Left lobe of liver (tissue), 2 donors: ENCODE results near the gene IQCC. TPM values are rescaled to one million over a fixed set of nuclear protein-coding genes. Genes with fewer than 3 reads are reported as not detected.

Experiments
- ATAC-seq: fragments of 200-7000 bp; cut with Tn5 transposase; one replicate; pipeline ENCODE4 v1.9.1; 2020; ENCODE audit warnings: mild to moderate bottlenecking, moderate library complexity
- DNase-seq: peaks from one replicate; pipeline ENCODE4 v3.0.0-alpha.2; 2020; ENCODE audit warnings: low spot score
- total RNA-seq: library from RNA; stranded (reverse); gene quantifications from one replicate; pipeline ENCODE4 v1.2.1, GENCODE V29; 2021
- donor health status: DM: no; HTN: no; CAD: no; lungs with moderate emphysema.
- donor health status: DM: no; HTN: yes; CAD: no.

The IQCC gene
- total RNA-seq, 1 donor from 2014 or later = 0.53 TPM

DNA sequence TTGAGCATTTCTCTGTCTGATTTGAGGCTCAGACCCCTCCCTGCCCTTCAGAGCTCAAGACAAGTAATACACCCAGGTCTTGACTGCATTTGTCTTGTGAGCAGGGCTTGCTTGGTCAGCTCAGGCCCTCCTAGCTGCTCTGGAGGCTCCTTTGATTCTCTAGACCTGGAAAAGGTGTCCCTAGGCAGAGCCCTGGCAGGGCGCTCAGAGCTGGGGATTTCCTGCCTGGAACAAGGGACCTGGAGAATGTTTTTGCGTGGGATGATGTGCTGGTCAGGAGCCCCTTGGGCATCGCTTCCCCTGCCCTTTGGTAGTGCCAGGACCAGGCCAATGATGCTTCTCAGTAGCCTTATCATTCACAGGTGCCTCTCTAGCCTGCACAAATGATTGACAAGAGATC is 9.9 kb upstream of the IQCC start:
- DNase-seq = no peak
- no peak for ATAC-seq

DNA sequence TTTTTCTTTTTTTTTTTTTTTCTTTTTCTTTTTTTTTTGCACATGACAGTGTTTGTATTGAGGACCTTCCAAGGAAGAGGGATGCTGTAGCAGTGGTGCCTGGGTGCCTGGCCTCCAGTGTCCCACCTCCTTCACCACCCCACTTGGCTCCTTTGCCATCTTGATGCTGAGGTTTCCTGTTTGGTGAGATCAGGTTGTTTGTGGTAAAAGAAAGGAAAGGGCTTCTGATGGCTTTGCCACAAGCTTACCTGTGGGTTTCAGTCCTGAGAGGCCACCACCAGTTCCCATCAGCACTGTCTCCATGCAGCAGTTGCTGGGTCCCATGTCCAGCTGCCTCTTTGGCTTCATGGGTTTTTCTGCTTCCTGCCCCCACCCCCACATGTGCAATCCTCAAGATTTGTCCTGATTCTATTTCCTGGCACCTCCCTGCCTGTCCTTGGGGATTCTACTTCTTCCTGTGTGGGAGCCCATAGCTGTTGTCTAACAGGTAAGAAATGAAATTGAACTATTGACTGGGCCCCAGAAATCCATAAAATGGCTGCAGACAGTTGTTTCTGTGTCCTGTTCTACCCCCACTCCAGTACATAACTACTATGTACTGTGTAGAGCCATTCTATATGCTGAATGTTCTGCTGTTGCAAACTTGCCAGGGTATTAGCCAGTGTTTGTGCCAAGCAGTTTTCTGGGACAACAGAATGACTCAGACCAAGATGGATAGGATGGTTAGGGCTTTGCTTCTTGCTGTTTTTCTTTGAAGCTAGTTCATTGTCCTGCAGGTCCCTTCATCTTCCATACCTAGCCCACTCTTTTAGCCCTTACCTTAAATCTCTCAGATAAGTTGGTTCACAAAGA is 9.3 kb upstream of the IQCC start:
- ATAC-seq = no peak
- no peak for DNase-seq

DNA sequence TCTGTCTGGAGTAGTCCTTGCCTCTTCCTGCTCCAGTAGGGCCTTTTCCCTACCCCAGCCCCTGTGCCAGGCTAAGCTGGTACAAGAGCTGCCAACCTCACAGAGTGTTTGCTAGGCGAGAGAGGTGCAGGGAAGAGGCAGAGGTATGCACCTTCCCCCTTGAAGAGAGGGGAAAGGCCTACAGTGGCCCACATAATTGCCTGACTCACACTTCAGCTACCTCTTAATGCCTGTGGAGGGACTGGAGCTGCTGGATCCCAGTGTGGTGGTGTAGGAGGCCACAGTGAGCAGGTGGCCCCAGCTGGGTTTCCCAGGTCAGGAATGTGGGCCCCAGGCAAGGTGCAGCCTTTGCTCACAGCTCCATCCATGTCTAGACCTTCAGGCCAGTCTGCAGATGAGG is 8.4 kb upstream of the IQCC start:
- DNase-seq = no peak
- ATAC-seq = no peak

DNA sequence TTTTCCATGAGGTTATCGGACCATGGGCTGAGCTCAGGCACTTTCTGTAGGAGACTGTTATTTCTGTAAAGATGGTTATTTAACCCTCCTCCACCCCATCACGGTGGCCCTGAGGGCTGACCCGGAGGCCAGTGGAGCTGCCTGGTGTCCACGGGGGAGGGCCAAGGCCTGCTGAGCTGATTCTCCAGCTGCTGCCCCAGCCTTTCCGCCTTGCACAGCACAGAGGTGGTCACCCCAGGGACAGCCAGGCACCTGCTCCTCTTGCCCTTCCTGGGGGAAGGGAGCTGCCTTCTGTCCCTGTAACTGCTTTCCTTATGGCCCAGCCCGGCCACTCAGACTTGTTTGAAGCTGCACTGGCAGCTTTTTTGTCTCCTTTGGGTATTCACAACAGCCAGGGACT is 7.6 kb upstream of the IQCC start:
- ATAC-seq (no peak), DNase-seq (no peak)

DNA sequence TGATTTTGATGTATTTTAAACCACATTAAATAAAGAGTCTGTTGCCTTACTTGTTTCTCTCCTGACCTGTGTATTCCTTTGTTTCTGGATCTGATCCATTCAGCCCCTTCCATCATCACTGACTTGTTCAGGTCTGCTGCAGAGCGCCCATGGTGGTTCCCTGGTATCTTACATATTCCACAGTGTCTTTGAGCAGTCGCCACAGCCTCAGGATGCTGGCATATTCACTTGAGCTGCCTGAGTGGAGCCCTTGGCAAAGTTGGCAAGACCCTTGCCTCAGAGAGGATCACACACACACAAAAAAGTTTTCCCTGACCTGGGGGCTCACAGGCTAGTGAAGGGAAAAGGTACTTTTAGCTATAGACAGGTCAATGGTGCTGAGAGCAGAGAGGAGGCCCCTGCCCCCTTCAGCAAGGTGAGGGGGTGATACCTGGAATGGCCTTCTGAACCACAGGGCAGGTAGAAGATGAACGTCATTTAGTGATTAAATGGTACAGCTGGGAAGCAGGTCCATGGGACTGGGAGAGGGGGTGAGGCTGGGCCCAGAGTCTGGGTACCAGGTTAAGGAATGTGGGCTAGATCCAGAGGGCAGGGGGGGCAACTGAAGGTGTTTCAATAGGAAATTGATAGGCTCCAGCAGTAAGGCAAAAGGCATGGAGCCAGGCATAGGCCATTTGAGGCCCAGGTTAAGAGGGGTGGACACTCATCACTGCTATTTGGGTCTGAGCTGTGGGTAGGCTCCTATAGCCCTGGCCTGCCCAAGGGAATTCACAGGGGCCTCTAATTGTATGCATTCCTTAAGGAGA is 7.0 kb upstream of the IQCC start:
- DNase-seq (no peak), ATAC-seq (no peak)

DNA sequence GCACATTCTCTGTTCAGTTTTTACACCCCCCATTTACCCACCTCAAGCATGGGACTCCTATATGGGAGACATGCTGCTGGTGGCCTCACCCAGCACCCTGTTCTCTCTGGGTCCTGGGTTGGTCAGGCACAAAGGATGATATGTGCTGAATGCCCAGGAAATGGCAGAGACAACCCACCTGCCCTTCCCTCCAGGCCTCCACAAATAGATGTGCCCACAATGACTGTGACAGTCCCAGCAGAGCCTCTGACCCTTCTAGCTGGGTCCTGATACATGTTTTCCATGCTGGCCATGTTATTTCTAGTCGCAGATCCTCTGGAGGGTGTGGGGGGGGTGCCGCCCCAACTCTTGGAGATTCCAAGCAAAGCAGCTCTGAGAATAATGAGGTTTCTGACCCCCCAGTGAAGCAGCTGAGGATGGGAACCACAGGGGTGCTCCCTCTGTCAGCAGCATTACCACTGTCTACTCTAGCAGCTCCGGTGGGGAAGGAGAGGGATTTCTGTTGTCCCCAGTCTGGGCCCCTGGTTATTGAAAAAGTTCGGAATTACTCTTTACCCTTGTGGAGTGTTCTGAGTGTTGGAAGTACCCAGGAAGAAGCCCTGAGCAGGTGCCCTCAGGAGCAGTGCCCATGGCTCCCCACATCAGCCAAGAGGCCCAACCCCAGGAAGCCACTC is 6.3 kb upstream of the IQCC start:
- DNase-seq = no peak
- ATAC-seq = no peak

DNA sequence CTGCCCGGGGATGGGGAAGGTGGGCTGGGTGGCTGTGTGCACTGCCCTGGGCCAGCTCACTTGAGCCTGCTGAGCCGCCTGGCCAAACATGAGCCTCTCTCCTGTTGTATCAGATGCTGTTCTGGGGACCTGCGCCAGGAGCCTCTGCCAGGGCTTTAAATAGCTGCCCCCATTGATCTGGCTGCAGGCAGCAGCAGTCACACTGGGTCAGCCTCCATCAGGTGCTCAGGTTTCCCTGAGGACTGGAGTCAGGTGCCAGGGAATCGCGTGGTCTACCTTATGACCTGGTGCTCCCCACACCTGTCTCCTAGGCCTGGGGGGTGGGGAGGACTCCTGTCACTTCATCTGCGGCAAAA is 5.8 kb upstream of the IQCC start:
- DNase-seq (peak; percentile 80), ATAC-seq (peak; percentile 85)

DNA sequence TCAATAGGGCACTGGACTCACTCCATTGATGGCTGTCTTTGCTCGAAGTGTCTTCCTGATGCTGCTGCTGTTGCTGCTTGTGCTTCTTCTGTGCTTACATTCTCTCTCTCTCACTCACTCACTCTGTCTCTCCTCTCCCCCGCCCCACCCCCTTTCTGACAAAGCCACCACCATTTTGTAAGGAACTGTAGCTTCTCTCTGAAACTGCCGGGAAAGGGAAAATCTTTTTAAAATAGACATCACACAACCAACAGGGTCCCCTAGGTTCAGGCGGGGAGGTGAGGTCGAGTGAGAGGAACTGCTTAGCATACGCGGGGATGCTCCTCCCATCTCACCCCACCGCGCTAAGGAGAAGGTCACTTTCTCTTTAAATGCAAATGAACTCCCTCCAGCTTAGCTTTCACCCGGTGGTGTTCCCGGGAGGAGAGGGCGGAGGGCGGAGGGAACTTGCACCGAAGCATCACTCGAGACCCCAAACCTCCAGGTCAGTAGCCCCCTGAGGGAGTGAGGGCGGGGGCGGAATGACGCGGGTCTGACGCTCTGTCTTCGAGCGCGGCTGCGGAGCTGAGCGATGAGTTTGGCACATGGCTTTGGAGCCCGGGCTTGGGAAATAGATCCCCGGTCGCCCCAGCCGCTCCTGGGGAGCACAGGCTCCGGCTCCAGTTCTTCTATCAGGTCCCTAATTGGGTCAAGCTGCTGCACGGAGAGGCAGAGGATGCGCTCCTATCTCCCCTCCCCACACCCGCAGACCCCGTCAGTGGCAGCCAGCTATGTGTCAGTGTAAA is 5.1 kb upstream of the IQCC start, which contains the start of gene CCDC28B:
CCDC28B (plus strand) TSS at position 370 of the 785 bp plus-strand sequence. CDS start 1,341 bp downstream, outside the sequence.
- ATAC-seq (peak; percentile 45), DNase-seq (peak; percentile 56)

DNA sequence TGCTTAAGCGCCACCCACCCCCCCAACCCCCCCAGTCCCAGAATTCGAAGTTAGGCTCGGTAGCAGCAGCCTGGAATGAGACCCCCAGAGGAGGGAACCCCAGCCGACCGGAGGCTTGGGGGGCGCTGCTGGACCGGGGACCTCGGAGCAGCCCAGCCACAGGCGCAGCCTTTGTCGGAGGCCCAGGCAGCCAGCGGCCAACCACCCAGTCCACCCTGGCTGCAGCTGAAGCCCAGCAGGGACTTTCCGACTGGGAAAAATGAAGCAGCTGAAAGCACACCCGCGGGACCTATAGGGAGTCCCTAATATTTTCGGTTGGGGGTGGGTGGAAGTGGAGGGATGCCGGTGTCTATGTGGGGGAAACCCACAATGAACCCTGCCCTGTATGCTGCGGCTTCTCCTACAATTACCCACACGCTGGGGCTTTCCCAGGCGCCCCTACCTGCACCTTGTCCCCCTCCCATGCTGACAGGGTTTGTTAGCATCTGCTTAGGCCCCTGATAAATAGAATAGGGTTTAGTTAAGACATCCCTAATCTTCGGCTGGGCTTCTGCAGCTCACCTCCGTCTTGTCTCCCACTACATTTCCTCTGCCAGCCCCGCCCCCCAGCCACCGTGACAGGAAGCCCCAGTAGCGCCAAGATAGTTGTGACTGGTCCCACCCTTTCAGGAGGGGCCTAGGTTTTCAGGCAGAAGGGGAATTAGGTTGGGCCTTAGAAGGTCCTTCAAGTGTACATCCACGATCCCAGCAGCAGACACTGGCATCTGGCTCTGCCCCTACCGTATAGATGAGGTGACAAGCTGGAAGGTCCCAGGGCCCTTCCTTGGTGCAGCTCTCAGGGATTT is 4.2 kb upstream of the IQCC start:
- no peak for DNase-seq
- ATAC-seq = no peak

DNA sequence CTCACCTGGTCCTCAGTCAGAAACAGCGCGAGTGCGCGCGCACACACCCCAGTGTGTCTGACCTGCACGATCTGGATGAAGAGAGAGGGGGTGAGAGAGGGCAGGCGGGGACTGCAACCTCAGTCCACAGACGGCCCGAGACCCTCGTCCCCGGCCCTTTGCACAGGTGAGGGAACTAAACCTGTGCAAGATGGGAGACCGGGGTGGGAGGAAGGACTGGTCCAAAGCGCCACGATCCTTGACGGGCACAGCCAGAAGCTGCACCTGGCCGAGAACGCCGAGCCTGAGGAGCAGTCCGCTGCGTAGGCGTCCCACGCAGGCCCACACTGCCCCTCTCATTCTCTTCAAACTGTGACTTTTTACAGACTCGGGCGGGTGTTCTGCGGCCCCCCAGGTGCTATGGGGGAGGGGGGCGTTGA is 519 bp upstream of the IQCC start:
- no peak for DNase-seq
- peak; percentile 26 for ATAC-seq

DNA sequence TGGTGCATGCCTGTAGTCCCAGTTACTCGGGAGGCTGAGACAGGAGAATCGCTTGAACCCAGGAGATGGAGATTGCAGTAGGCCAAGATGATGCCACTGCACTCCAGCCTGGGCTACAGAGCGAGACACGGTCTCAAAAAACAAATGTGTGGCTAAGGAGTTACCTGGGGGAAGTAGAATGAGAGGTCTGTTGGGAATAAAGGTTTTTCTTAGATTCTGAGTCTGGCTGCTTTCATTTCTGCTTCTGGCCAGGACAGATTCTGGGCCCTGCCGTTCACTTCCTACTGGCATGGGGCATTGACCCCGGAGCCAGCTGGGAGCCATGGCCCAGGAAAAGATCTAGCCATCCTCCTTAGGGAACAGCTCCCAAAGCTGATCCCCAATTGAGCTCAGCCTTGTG is 3.0 kb downstream of the IQCC start:
- DNase-seq = no peak
- no peak for ATAC-seq

DNA sequence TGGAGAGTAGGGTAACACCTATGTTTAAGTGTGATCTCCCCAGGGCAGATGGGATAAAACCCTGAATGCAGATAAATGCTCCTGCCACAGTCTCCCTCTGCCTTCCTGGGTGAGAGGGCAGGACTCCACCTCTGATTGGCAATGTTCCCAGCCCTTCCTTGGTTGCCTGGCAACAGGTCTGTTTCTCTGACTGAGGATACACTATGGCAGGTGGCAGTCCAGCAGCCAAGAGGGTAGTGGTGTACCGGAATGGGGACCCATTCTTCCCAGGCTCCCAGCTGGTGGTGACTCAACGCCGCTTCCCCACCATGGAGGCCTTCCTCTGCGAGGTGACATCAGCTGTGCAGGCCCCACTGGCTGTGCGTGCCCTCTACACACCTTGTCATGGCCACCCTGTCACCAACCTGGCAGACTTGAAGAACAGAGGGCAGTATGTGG is 3.4 kb downstream of the IQCC start, which contains the start of gene DCDC2B:
DCDC2B (plus strand) TSS at position 199 of the 438 bp plus-strand sequence; CDS start at position 204, 5 bp downstream.
- DNase-seq = no peak
- ATAC-seq = no peak

DNA sequence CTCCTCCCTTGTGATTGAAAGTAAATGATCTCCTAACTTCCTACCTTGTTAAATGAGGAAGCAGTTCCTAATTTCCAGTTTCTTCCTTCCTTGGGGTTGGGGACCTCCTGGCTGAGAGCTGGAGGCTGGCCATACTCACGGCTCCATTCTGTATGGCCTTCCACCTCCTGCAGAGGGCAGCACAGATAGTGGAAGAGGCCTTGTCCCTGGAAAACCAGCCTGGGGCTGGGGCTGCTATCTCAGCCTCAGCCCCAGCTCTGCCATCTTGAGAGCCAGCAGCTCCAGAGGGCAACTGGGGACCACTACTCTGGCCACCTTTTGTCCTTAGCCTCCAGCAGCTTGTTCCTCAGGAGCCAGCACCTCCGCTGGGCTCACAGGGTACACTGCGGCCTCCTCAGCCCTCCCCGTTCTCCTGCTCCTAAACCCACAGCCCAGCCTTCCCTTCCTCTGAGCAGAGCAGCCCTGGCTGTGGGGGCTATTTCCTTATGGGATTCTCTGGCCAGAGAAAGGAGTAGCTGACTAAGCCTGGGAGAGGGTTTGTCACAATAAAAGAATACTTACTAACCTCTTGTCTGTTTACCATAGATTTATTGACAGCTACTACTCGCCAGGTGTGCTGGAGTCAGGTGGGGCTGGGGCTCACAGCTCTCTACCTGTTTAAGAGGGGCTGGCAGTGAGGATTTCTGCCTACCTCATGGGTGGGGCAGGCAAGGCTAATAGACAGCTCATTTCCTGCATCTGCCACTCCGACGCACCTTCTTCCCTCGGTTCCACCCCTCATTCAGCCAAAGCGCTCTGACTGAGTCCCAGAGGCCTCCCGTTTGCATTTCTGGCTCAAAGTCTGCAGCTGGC is 10.4 kb downstream of the IQCC start:
- peak; percentile 96 for ATAC-seq
- DNase-seq = peak; percentile 59

DNA sequence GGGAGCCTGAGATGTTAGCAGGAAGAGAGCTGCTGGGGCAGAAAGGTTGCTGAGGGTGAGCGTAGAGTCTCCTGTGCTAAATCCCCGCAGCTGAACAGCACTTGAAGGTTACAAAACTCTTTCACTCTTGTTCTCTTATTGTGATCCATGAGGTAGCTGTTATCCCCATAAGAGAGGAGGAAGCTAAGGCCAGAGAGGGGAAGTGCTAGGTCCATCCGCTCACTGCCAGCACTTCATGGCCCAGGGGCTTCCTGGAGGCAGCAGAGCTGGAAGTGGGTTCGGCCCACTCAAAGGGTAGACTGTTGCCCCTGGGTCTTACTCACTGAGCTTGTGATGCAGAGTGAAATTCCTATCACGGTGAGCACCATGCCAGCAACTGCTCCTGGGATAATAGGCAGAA is 11.1 kb downstream of the IQCC start:
- ATAC-seq = no peak
- DNase-seq = no peak

DNA sequence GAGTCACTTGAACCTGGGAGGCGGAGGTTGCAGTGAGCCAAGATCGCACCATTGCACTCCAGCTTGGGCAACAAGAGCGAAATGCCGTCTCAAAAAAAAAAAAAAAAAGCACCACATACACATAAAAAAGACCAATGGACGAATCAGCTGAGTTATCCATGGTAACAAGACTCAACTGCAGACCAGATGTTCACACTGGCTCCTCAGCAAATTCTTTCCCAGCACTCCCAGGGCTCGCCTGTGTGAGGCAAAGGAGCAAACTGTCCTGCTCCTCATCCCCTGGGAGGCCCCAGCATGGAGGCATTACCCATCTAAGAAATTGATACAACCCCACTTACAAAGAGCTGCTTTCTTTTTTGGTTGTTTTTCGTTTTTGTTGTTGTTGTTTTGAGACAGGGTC is 13.6 kb downstream of the IQCC start:
- ATAC-seq (no peak), DNase-seq (no peak)

DNA sequence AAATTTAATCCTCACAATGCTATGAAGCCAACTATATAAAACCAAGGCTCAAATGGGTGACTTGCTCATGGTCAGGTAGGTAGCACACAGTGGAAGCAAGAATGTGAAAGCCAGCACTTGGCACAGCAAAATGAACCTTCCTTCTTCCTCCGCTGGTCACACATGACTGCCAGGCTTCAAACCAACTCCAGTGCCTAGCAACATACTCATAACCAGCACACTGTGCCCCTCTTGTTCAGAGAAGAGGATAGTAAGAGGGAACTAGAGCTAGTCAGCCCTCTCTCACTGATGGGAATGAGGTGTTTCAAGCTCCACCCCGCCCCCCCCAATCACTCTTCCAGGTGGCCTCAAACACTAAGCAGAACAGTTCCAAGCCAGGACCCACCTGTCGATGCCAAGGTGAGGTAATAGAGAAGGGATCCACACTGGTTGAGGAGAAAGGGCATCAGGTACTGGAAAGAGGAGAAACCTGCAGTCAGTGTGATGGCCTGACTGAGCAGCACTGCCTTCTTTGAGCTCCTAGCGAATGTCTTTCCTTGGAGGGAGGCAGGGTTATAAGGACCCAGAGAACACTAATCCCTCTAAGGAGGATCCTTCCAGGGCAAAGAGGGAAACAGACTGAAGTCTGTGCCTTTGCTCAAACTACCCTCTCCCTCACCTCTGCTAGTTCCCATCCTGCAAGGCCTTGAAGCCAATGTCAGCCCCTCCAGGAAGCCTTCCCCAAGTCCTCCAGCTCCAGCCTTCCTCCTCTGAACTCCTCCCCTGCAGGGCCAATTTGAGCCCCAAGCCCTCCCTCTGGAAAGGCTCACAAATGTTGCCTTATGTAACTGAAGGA is 15.5 kb downstream of the IQCC start:
- ATAC-seq (no peak), DNase-seq (no peak)

DNA sequence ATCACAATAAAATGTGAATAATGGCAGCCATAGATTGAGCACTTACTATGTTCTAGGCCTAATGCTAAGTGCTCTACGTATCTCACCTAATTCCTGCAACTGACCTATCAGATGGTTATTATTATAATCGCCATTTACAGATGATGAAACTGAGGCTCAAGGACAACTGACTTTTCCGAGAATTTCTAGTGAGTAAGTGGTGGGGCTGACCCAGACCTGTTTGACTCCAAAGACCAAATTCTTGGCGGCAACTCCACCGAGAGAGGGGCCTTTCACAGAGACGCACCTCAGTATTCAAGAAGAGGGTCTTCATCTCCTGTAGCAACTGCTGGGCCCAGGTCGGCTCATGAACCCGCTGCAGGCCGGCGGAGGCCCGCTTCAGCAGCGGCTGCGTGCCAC is 16.1 kb downstream of the IQCC start:
- DNase-seq (no peak), ATAC-seq (no peak)
